KMS-11 (cell line): ENCODE data around the gene VASN.

Experiments
- H2AFZ ChIP-seq: fragments of 200-600 bp; sonication (generic); 2 replicates; pipeline ENCODE4 v1.6.1; 2016; ENCODE audit warnings: antibody characterized with exemption, mixed run types, low read depth
- H3K27ac ChIP-seq: fragments of 200-600 bp; sonication (generic); 2 replicates; pipeline ENCODE4 v1.6.1; 2016; ENCODE audit warnings: mild to moderate bottlenecking, mixed run types
- H3K27me3 ChIP-seq: fragments of 200-600 bp; sonication (generic); 2 replicates; pipeline ENCODE4 v1.6.1; 2017; ENCODE audit warnings: mild to moderate bottlenecking, low read depth, mixed run types, moderate library complexity; ENCODE audit not compliant: insufficient read depth
- H3K36me3 ChIP-seq: fragments of 200-600 bp; sonication (generic); 2 replicates; pipeline ENCODE4 v1.6.1; 2017; ENCODE audit warnings: mild to moderate bottlenecking, mixed run types; ENCODE audit not compliant: insufficient read depth
- H3K4me1 ChIP-seq: fragments of 200-600 bp; sonication (generic); 2 replicates; pipeline ENCODE4 v1.6.1; 2016; ENCODE audit warnings: mild to moderate bottlenecking, low read depth, mixed run types; ENCODE audit not compliant: poor library complexity, severe bottlenecking
- H3K4me2 ChIP-seq: fragments of 200-600 bp; sonication (generic); 2 replicates; pipeline ENCODE4 v1.7.0; 2016; ENCODE audit warnings: mild to moderate bottlenecking, mixed run types
- H3K4me3 ChIP-seq: fragments of 200-600 bp; sonication (generic); IDR thresholded peaks from 2 replicates; pipeline ENCODE4 v1.6.1; 2017; ENCODE audit warnings: low read depth, low read length, mixed read lengths; ENCODE audit not compliant: insufficient read depth
- H3K79me2 ChIP-seq: fragments of 200-600 bp; sonication (generic); 2 replicates; pipeline ENCODE4 v1.6.1; 2016; ENCODE audit warnings: low read depth, mixed run types; ENCODE audit not compliant: insufficient read depth
- H3K9ac ChIP-seq: fragments of 200-600 bp; sonication (generic); 2 replicates; pipeline ENCODE4 v1.6.1; 2016; ENCODE audit warnings: mild to moderate bottlenecking, mixed run types
- H4K20me1 ChIP-seq: fragments of 200-600 bp; sonication (generic); 2 replicates; pipeline ENCODE4 v1.6.1; 2016; ENCODE audit warnings: mild to moderate bottlenecking, mixed run types; ENCODE audit not compliant: insufficient read depth
- CTCF ChIP-seq: fragments of 200-600 bp; sonication (generic); conservative IDR thresholded peaks from 2 replicates; pipeline ENCODE4 v1.6.1; 2017; ENCODE audit warnings: low read depth, mild to moderate bottlenecking, antibody characterized with exemption, low read length, moderate library complexity, mixed read lengths

VASN gene

DNA sequence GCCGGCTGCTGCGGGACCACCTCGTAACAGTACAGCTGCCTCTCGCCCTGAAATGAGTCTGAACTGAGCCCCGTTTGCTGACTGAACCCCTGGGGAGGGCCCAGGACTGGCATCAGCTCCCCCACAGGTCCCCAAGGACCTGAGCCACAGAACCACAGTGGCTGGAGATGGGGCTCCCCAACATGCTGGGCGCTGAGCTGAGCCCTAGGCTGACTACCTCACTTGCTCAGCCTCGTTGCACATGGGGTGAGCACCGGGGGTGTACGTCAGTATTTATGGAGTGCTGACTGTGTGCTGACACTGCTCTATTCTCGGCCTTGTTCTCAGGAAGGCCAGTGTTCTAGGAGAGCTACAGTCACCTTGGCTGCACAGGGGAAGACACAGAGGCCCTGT, 6.6 kb upstream of the VASN start:
- no peak overlapping the region for H3K4me3 ChIP-seq
- H3K36me3 ChIP-seq: 0 out of 2 replicates have a peak, but pooled peaks cover 3% of the 10 kb centered on the region
- no peak for TF ChIP-seq CTCF
- no peaks in the 10 kb centered on the region for H4K20me1 ChIP-seq
- H2AFZ ChIP-seq: no peak overlapping the region
- H3K79me2 ChIP-seq: no peaks in the 10 kb centered on the region
- H3K27me3 ChIP-seq: no peaks in the 10 kb centered on the region
- H3K9ac ChIP-seq: no peak overlapping the region
- H3K27ac ChIP-seq: no peak overlapping the region
- no peaks in the 10 kb centered on the region for H3K4me1 ChIP-seq
- H3K4me2 ChIP-seq: no peak overlapping the region

DNA sequence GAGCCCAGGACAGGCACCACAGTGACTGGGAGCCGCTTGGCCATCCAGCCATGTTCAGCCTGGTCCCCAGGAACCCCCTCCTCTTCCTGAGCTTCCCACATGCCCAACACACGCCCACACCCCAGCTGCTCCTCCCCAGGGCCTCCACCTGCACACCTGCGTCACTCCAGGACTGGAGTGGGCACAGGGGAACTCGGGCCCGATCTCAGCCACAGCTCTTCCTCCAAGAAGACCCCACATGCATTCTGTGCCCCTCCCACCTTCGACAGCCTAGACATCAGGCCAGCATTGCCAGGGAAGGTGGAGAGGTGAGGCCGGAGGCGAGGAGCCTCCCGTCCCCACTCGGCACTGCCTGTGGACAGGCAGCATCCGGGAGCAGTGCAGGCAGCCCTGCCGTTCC, 6.0 kb upstream of the VASN start:
- H2AFZ ChIP-seq: no peak overlapping the region
- H3K27me3 ChIP-seq: no peaks in the 10 kb centered on the region
- no peaks in the 10 kb centered on the region for H4K20me1 ChIP-seq
- no peak for TF ChIP-seq CTCF
- no peak overlapping the region for H3K27ac ChIP-seq
- no peaks in the 10 kb centered on the region for H3K4me1 ChIP-seq
- H3K79me2 ChIP-seq: no peaks in the 10 kb centered on the region
- 0 out of 2 replicates have a peak, but pooled peaks cover 3% of the 10 kb centered on the region for H3K36me3 ChIP-seq
- H3K4me3 ChIP-seq: no peak overlapping the region
- no peak overlapping the region for H3K4me2 ChIP-seq
- no peak overlapping the region for H3K9ac ChIP-seq

- no peaks in the 10 kb centered on the region for H4K20me1 ChIP-seq
- H3K9ac ChIP-seq: no peak overlapping the region
- H3K4me3 ChIP-seq: no peak overlapping the region
- H3K79me2 ChIP-seq: no peaks in the 10 kb centered on the region
- H2AFZ ChIP-seq: no peak overlapping the region
- 0 out of 2 replicates have a peak, but pooled peaks cover 3% of the 10 kb centered on the region for H3K36me3 ChIP-seq
- no peak overlapping the region for H3K4me2 ChIP-seq
- TF ChIP-seq CTCF: no peak
- H3K27ac ChIP-seq: no peak overlapping the region
- no peaks in the 10 kb centered on the region for H3K4me1 ChIP-seq
- no peaks in the 10 kb centered on the region for H3K27me3 ChIP-seq
Measured at GRCh38 chr16:4366016-4366415, 5.6 kb upstream of the VASN start.

DNA sequence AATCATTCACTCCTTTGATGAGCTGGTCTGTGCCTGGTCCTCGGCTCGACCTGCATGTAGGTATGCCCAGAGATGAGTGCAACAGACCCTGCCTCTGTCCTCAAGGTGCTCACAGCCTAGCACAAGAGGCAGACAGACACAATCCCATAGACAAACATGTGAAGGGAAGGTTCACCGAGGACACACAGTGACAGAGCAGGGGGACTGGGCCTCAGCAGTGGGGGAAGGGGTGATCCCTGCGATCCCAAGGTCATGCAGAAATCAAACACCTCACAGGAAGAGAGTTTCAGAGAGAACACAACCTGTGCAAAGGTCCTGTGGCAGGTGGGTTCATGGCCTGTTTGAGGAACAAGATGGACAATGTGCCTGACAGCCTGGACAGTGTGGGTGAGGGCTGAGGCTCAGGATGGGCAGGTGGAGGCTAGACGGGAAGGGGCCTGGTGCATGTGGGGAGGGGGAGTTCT, 4.2 kb upstream of the VASN start:
- Histone ChIP-seq H3K27me3 (no peaks in the 10 kb centered on the region), H2AFZ (no peak overlapping the region), H3K4me3 (no peak overlapping the region), H4K20me1 (no peaks in the 10 kb centered on the region), H3K79me2 (no peaks in the 10 kb centered on the region), H3K9ac (no peak overlapping the region), H3K4me1 (no peaks in the 10 kb centered on the region), H3K4me2 (no peak overlapping the region), H3K27ac (no peak overlapping the region), H3K36me3 (0 out of 2 replicates have a peak, but pooled peaks cover 3% of the 10 kb centered on the region)
- TF ChIP-seq CTCF: no peak
